Liver (tissue), 3 donors: ENCODE data around the gene PCDH8.

Source experiments
- ATF3 ChIP-seq: IDR thresholded peaks from 2 replicates; pipeline ENCODE4 v1.6.1; 2016; ENCODE audit warnings: antibody characterized with exemption
- CTCF ChIP-seq: fragments of 150-350 bp; IDR thresholded peaks from 2 replicates; pipeline ENCODE4 v1.5.1; 2017; ENCODE audit warnings: improper control_type of control experiment, low read depth, low read length; ENCODE audit not compliant: missing input control
- EGR1 ChIP-seq, 2 donors: IDR thresholded peaks; 2 replicates each; pipeline ENCODE4 v1.6.1; 2016 to 2018; ENCODE audit warnings: antibody characterized with exemption in 2 of 2, low read depth in 2 of 2
- GABPA ChIP-seq, 2 donors: IDR thresholded peaks in 1 of 2; conservative IDR thresholded peaks in 1 of 2; 2 replicates each; pipeline ENCODE4 v1.6.1; 2016; ENCODE audit warnings: antibody characterized with exemption in 2 of 2, mild to moderate bottlenecking in 1 of 2, moderate library complexity in 1 of 2
- MAX ChIP-seq: IDR thresholded peaks from 2 replicates; pipeline ENCODE4 v1.6.1; 2016; ENCODE audit warnings: antibody characterized with exemption
- REST ChIP-seq: IDR thresholded peaks from 2 replicates; pipeline ENCODE4 v1.6.1; 2016; ENCODE audit warnings: antibody characterized with exemption, mild to moderate bottlenecking
- SP1 ChIP-seq: IDR thresholded peaks from 2 replicates; pipeline ENCODE4 v1.6.1; 2018; ENCODE audit warnings: antibody characterized with exemption, mild to moderate bottlenecking
- TAF1 ChIP-seq: conservative IDR thresholded peaks from 2 replicates; pipeline ENCODE4 v1.6.1; 2016; ENCODE audit warnings: antibody characterized with exemption, mild to moderate bottlenecking
- donor health status: healthy.
- donor health status: healthy.

GRCh38 chr13:52845334-52845761 is 3.1 kb downstream of the PCDH8 start:
- TF ChIP-seq CTCF (no peak), MAX (no peak), GABPA (IDR thresholded peaks at IDR 0.05 in 1 of 2, conservative IDR thresholded peaks at IDR 0.05 in 1 of 2) (no peak), SP1 (no peak), ATF3 (no peak), REST (no peak), EGR1 (IDR thresholded peaks at IDR 0.05; ENCODE audit: low read depth in 2 of 2) (no peak), TAF1 (no peak)
